ENCODE data around the gene ING5.

Gene ING5

DNA sequence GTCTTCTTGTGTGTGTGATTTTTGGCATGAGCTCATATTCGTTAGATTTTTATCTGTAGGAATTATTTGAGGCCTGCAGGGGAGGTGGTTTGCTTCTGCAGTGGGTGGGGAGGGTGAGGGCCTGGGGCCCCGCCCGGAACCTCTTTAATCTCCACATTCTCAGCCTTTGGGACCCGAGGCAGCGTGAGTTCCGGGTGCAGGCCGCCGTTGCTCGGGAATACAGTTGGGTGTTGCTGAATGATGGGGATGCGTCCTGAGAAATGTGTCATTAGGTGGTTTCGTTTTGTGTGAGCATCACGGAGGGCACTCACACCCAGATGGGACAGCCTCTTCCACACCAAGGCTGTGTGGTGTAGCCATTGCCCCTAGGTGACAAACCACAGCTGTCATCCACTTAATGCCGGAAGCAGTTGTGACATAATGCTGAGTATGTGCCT, 61.1 kb downstream of the ING5 start:
- DNase-seq, result peak; percentile 57

DNA sequence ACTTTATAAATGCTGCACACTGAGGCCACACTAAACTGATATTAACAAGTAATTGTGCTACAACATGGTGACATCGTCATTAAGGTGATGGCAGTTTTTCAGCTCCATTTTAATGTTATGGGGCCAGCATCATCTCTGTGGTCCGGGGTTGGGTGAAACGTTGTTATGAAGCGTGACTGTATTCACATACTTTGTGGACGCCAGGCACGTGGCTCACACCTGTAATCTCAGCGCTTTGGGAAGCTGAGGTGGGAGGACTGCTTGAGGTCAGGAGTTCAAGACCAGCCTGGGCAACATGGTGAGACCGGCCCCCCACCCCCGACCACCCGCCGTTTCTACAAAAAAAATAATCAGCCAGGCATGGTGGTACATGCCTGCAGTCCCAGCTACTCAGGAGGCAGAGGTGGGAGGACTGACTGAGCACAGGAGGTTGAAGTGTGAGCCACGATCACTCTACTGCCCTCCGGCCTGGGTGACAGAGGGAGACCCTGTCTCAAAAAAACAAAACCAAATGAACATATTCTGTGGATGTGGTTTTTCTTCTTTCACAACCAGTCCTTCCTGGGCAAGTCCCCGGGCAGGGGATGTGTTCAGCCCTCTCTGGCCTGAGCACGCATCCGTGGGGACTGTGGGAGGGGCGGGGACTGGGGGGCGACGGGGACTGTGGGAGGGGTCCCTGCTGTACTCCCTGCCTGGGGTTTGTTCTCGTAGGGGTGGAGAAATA, 61.9 kb downstream of the ING5 start:
- no peak for DNase-seq

DNA sequence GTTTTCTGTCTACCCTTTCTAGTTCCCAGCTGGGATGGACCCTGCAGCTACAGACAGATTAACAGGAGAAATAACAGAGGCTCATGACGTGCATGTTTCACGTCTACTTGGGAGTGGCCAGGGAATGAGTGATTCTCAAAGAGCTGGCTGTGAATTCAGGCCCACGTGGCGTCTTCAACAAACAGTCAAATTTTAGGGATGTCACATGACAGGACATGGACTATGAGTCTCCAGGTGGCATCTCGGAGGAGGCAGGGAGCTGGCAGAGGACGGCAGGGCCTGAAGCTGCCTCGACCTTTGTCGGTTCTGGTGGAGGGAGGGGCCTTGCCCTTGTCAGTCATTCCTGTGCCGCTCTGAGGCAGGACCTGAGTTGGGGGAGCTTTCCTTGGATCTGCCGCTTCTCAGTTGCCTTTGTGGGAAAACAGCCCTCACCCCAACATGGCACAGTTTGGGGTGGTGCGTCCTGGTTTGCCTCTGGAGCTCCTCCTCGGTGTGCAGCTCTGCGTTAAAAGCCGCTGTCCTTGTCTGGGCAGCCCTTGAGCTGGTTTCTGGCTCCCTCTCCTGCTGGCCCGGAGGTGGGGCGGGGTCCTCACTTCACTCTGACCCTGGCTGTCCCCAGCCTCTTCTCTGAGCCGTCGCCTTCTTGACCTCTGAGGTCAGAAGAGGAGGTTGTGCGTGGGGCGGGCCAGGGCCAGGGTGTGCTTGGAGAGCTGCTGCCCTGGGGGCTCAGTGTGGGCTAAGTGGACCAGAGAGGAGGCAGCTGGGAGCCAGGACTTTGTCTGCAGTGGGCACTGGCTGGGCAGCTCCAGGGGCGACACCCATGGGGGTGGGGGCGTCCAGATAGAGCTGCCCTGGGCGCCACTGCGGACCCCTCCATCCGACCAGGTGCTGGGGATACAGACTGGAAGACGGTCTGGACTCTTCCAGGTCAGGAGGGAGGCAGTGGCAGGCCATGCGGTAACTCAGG, 62.7 kb downstream of the ING5 start:
- DNase-seq, result no peak

DNA sequence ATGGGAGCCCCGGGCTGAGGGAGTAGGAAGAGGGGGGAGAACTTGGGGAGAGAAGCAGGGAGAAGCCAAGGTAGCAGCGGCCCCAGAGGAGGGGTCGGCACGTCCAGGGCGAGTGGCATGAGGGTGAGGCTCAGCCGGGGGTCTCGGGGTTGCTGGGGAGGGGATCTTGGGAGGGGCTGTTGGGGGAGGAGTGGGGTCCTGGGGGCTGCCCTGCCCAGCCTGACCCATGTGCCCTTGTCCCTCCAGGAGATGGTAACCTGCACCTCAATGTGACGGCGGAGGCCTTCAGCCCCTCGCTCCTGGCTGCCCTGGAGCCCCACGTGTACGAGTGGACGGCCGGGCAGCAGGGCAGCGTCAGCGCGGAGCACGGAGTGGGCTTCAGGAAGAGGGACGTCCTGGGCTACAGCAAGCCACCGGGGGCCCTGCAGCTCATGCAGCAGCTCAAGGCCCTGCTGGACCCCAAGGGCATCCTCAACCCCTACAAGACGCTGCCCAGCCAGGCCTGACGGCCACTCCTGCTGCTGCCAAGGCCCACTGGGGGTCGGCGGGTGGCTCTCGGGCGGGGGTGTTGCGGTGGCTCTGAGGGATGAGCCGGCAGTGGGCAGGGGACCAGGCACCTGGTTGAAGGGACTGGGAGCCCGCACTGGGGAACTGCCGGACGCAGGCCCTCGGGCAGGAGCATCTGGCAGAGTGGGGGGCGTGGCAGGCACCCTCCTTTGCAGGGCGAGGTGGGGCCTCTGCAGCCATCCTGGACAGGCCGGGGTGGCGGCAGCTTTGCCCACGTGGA, 65.8 kb downstream of the ING5 start:
- no peak for DNase-seq

DNA sequence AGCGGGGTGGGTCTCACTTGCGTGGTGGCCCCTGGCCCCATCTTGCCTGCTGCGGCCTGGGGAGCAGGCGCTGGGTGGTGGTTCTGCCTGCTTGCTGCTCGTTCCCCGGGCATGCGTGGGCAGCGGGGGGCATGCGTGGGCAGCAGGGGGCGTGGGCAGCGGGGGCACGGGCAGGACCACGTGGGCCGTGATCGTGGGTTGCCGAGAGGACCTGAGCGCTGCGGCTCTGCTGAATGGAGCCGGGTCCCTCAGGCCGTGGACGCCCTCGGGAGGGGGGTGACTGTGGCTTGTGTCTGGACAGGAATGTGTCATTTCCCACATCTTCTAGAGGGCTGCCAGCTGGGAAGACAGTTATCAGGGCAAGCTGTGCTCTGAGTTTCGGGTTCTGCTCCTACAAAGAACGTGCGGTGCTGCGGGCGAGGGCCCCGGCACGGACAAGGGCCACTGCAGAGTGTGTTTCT, 66.4 kb downstream of the ING5 start:
- no peak for DNase-seq

DNA sequence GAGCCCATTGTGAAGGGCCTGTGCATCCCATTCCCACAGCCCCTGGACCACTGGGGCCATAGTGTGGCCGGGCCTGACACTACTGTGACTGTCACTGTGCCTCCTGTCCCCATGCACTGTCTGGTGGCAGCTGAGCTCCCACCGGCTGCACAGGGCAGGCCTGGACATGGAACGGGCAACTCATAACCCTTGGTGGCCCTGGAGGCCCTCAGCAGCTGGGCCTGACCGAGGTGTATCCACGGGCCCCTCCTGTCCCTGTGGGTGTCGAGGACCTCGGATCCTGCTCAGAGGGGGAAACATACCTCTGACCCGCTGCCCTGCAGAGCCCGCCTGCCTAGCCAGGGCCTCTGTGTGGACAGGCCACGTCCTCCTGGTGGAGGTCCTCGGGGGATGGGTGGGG, 67.0 kb downstream of the ING5 start:
- no peak for DNase-seq

DNA sequence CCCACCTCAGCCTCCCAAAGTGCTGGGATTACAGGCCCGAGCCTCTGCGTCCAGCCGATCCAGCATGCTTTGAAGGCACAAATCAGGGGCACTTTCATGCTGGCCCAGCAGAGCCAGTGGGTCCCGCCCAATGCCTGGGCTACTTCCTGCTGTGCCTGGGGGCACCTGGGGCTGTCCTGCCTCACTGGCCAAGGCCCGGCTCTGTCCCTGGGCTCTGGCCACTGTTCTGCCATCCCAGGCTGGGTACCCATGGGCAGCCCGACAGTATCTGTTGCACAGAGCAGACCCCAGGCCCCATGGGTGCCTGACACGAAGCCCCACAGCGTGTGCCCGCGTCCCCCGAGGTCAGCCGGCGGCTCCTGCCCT, 68.0 kb downstream of the ING5 start:
- DNase-seq, result no peak

DNA sequence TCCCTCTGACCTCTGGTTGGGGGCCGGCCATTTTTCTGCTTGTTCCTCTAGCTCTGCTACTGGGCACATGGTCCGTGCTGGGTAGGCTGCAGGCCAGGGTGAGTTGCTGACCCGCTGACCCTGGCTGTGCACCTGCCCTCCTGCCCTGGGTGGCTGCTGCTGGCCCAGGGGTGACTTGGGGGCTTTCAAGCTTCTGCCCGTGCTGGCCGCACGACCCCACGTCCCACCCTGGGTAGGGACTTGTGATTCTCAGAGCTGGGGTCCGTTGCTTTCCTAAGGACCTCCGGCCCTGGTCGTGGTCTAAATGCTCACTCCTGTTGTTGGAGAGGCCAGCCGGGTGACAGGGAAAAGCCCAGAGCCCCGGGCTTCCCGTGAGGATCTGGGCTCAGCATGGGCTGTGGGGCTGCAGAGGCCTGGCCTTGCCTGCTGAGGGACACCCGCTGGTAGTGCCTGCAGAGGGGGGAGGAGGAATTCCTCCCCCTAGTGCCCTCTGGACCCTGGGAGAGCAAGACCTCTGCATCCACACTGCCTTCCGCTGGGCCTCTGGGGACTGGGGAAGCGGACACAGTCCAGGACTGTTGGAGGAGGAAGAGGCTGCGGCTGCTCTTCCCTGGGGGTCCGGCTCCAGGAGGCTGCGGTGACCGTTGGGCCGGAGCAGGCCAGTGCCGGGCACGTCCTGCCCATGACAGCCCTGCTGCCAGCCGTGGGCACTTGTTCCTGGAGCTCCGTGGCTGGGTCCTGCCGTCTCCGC, 68.5 kb downstream of the ING5 start:
- no peak for DNase-seq

DNA sequence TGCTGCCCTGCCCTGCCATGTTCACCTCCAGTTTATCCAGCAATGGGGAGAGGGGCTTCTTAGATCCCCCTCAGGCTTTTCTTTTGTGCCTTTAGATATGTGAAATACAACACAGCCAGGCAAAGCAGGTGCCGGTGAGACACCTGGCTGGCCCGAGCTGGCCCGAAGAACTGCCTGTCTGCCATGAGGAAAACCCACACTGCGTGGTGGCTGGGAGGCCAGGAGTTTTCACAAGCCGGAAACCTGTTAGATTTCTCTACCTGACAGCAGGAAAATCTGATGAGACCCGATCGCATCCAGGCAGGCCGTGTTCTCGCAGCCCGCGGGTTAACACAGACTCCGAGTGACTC, 69.1 kb downstream of the ING5 start:
- no peak for DNase-seq

DNA sequence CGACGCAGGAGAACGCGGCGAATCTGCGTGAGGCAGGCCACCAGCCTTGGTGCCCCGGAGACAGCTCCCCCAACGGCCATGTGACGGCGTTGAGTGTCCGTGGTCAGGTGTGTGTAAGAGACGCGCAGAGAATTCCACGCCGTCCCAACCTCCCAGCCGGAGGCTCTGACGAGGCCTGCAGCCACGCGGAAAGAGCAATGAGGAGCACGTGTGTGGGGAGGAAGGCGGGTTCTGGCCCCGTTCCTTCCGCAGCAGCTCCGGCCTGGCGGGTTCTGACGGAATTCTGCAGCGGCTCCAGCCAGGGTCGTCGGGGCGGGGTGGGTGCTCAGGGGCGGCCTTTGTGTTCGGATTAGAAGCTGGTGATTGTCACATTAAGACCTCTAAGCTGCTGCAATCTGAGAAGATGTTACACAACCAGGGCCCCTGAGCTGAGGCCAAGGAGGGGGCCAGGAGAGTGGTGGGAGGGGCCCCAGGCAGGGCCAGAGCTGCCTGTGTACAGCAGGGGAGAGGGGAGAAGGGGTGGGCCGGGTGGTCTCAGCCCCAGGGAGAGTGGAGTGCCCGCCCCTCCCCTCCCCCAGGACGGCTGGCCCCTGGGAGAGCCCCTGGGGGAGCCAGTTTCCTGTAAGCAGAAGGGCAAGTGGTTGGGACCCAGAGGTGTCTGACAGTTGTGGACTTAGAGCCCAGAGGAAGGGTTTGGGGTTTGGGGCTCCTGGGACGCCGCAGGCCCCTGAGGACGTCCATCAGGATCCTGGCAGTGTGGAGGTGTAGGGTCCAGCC, 69.6 kb downstream of the ING5 start:
- no peak for DNase-seq

DNA sequence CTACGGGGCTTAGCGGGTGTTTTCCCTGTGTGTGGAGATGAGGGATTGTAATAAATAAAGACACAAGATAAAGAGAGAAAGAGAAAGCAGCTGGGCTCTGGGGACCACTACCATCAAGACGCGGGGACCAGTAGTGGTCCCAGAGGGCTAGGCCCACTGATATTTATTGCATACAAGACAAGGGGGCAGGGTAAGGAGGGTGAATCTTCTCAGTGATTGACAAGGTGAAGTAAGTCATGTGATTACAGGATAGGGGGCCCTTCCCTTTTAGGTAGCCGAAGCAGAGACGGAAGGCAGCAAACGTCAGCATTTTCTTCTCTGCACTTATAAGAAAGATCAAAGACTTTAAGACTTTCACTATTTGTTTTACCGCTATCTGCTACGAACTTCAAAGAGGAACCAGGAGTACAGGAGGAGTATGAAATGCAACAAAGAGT, 70.2 kb downstream of the ING5 start:
- DNase-seq, result no peak

DNA sequence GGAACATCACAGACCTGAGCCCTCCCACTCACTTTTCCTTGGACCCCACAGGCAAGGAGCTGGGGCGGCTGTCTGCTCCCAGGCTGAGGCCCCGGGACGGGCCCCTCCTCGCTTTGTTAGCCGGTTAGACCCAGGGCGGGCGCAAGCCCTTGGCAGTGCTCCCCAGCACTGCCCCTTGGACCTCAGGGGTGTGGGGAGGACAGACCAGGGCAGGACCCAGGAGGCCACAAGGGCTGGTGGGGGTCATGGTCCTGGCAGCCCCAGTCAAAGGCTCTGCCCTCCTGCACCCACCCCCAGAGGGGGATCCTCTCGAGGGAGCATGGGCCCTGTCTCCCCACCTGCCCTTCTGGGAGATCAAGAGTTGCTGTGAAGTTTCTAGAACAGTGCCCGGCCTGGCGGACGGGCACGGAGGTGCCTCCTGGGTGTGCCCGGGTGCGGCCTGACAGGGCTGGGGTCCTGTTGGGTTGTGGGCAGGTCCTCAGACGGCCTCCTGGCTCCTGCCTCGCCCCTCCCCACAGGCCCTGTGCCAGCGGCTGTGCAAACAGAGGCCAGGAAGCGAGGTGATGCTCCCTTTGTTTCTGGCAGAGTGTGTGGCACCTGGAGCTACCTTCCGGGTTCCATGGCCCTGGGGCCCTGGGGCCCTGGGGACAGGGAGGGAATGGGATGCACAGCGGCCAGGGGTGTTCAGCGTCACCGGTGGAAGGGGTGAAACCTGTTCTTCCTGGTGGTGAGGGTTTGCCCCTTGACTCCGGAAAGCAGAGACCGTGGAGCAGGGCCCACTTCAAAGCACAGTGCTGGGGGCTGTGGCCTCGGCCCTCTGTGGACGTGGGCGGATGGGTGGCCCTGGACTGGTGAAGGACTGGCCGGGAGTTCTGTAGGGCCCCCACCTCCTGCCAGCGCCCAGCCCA, 71.9 kb downstream of the ING5 start:
- no peak for DNase-seq

DNA sequence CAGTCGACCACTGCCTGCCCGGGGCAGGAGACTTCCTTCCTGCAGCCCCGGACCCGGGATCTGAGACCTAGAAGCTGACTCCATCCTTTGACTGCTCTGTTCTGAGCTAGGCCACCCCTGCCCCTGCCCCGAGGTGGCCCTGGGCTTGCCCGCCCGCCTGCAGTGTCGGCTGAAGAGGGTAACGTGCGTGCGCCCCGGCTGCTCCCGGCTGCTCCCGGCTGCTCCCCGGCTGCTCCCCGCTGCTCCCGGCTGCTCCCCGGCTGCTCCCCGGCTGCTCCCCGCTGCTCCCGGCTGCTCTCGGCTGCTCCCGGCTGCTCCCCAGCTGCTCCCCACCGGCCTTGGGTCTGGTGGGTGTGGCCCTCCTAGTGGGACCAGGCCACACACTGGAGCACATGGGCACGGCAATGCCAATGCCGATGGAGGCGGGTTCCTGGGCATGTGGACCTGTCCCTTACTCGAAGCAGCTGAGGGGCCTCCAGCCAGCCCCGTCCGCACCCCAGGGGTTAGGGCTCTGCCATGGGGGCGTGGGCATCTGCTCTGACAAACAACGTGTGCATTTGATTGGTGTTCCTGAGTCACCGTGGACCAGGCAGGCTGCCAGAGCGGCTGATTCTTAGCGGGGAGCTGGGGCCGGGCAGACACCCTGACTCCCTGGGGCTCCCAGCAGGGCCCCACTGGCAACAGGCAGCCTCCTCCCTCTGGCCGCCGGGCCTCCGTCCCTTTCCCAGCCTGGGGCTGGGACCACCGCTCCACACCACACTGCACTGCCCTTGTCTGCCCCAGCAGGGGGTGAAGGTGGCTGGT, 72.8 kb downstream of the ING5 start:
- no peak for DNase-seq

DNA sequence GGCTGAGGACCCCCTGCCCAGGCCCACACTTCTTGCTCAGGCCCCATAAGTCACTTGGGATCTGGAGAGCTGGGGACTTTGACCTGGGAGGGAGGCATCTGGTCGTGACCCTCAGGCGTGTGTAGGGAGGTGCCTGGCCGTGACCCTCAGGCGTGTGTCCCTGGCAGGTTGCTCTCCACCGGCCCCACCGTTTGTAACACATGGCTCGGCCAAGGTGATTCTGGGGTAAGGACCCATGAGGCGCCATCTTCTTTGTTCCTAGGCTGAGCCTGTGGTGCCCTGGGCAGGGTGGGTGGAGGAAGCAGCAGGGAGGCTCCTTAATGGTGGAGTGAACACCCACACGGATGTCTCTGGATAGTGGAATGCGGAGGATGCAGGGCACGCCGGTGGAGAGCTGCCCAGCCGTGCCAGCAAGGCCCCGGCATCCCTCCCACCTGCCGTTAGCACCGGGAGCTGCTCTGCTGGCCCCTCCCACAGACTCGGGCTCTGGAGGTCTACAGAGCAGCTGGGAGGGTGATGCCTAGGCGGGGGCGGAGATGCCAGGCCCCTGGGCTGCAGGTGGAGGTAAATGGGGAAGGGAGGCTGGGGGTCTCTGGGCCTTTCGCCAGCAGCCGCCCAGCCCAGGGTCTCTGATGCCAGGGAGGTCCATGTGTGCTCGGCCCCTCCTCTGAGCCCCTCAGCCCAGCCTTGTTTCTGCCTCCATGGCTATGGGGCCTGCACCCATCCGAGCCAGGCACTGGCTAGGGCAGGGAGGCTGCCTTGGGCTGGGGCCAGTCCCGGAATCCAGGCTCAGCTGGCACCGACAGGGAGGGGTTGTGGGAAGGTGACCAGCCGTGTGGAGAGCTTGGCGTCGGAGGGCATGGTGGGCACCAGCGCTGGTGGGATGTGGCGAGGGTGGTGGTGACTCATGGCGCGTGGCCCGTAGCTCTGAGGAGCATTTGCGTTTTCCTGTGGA, 73.7 kb downstream of the ING5 start:
- DNase-seq, result no peak

DNA sequence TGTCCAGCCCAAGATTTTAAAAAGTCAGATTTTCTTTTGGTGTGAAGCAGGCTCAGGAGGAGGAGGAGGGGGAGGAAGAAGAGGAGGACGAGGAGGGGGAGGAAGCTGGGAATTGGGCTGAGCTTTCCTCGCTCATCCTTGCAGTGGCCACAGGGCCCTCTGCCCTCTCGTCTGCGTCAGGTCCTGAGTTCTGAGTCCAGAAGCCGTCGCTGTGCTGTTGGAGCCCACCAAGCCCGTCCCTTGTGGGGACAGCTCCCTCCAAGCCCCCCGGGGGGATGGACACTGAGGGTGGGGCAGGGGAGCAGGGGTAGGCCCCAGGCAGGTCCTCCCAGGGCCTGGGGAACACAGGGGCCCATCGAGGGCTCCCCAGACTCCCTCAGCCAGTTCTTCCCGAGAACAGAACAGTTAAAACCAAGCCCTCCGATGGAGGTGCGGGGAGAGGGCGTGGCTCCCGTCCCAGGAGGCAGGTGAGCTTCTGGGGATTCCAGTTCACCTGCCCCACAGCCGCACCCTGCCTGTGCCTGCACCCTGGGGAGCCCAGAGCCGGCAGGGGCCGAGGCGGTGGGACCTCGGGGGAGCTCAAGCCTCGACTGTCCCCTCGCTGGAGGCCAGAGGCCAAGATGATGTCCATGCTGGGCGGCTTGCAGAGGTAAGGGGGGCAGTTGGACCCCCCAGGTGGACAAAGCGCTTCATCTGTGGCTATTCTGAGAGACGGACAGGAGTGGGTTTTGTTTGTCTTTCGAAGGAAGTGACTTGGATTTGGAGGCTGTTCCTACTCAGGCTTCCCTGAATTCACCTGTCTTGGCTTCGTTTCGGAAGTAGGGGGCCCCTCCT, 74.7 kb downstream of the ING5 start, which contains the start of gene GAL3ST2:
TSS of gene GAL3ST2 (plus strand) at position 487 of the 834 bp plus-strand sequence. CDS start at position 621, 134 bp downstream.
- DNase-seq, result no peak

DNA sequence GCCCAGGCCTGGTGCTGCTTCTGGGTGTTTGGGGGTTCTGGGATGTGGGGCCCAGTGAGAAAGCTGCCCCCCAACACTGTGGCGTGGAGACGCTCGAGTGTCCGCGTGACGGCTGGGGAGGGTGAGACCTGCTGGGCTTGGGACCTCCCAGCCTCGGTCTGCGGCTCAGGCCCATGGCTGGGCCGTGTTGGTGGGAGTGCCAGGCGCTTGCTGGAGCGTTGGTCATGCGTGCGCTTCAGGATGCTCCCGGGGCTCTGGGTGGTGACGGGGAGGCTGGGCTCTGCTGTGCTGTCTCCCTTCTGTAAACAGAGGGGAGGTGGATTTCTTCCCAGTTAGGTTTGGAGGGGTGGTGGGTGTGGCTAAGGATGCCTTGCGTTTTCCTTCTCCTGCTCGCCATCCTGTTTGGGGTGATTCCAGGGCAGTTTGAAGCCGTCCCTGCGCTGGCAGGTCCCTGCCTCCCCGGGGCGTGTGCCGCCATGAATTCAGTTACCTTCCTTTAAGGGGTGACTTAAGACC, 75.4 kb downstream of the ING5 start:
- DNase-seq, result no peak
